Cerebellar nuclear complex (tissue), 1 donor: ENCODE data around the gene CTNND2.
A peak's percentile ranks its signal among the peaks of the same experiment; 100 is the strongest.
"Not testable (repeated sequence)": the region's sequence is repeated elsewhere in the genome, so short reads cannot be mapped to it uniquely, and the experiment has no call there.

Source experiments
- DNase-seq, 2 experiments: peaks; one replicate each; lab custom pipeline; 2025; lab: John Stamatoyannopoulos, UW

Gene CTNND2

DNA sequence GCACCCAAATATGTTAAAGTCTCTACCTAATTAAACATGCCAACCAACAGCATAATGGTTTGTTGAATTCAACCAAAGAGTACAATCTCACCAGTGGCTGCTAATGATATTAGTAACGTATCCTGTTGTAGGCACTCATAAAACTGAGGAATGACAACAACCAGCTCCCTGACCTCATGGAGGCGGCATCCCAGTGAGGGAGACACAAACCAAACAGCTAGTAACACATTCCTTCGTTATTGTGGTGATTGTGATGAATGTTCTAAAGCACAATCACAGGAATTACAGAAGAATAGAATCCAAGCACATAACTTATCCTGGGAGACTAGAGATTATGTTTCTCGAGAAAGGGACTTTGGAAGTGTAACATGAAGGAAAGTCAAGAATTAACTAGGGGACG is 224.6 kb downstream of the CTNND2 start:
- DNase-seq = no peak

DNA sequence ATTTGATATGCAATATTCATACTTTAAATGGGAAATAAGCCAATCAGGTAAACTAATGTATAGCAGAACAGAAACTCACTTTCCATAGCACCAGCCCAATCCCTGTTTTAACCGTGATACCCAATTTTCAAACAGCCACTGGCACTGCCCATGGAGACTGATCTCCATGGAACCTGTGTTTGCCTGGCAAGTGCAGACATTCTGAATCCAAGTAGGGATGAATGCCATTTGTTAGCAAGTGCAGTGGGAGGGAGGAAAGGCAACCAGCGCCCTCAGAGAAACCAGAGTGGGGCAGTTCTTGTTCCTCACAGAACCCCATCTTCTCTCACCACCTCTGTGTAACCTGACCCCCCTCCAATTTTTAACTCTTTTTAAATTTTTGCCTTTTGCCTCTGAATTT is 229.1 kb downstream of the CTNND2 start:
- no peak for DNase-seq

DNA sequence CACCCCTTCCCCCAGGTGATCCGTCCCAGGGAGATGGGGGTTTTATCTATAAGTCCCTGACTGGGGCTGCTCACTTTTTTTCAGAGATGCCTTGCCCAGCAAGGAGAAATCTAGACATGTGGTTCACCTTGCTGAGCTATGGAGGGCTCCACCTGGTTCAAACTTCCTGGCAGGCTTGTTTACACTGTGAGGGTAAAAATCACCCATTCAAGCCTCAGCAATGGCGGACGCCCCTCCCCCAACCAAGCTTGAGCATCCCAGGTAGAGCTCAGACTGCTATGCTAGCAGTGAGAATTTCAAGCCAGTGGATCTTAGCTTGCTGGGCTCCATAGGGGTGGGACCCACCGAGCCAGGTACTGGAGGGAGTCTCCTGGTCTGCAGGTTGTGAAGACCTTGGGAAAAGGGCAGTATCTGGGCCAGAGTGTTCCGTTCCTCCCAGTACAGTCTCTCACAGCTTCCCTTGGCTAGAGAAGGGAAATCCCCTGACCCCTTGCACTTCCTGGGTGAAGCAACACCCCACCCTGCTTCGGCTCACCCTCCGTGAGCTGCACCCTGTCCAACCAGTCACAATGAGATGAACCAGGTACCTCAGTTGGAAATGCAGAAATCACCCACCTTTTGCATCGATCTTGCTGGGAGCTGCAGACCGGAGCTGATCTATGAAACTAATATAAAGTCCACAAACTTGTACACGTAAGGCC is 231.7 kb downstream of the CTNND2 start:
- DNase-seq = no peak

DNA sequence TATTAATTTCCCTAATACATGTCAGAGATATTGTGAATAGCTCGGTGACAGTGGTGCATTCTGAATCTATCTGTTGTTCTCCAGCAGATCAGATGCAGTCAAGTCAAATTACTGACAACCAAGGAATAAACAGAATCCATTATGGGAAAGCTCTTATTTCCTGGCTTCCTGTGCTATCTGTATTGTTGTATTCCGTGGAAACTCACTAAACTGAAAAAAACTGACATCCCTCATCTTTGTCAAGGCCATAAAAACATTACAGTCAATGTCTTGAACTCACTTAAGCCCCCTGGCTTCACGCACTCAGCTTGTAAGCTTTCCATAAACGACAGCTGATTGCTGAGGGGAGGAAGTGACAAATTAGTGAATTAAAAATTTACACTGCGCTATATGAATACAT is 245.9 kb downstream of the CTNND2 start:
- no peak for DNase-seq

DNA sequence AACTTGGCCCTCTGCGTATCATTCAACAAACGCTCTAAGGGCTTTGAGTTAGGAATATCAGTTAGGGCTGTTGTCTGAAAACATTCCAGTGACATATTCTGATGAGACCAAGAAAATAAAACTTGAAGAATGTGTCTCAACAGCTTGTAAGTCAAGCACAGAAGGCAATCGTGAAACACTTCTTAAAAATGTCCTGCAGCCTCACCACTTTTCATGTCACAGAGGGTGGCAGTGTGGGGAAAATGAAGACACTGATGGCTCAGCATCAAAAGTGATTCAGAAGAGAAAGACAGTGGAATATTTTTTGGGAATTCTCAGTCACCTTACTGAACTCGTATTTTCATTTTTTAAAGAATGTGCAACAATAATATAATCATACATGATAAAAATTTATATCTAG is 247.3 kb downstream of the CTNND2 start:
- DNase-seq = no peak

DNA sequence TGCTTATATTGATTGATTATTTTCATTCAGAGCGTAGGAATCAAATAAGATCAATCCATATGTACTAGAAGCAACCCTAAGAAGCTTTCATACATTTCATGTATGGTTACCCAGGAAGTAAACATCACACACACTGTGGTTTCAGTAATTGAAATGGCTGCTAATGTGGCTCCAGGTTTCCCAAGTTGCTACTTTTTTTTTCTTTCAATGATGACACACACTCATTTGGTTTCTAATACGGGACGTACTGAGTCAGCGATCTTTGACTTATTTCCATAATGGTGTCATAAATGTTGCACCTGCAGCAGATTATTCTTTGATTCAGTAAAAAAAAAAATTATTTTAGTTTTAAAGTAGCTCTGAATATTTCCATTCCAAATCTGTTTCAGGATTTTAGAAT is 248.6 kb downstream of the CTNND2 start:
- DNase-seq = no peak

DNA sequence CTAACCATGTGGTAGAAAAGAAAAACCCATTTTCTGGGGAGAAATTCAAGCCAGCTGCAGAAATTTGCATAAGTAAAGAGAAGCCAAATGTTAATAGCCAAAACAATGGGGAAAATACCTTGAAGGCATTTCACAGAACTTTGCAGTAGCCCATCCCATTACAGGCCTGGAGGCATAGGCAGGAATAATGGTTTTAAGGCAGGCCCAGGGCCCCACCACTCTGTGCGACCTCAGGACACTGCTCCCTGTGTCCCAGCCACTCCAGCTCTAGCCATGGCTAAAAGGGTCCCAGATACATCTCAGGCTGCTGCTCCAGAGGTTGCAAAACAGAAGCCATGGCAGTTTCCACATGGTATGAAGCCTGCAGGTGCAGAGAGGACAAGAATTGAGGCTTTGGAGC is 253.3 kb downstream of the CTNND2 start:
- DNase-seq = no peak

DNA sequence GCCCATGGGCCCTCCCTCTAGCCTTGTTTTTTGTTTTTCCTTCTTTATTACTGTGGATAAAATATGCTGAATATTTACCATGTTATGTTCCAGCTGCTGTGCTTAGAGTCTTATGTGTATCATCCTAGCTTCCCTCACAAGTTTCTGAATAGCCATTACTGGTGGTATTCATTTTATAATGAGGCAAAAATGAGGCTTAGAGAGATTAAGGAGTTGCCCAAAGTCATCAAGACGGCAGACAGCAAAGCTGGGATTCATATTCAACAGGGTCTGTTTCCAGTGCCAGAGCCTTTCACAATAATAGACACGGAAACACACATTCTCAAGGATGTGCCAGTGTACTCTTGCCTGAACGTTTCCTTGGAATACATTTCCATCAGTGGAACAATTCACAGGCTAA is 258.1 kb downstream of the CTNND2 start:
- no peak for DNase-seq

DNA sequence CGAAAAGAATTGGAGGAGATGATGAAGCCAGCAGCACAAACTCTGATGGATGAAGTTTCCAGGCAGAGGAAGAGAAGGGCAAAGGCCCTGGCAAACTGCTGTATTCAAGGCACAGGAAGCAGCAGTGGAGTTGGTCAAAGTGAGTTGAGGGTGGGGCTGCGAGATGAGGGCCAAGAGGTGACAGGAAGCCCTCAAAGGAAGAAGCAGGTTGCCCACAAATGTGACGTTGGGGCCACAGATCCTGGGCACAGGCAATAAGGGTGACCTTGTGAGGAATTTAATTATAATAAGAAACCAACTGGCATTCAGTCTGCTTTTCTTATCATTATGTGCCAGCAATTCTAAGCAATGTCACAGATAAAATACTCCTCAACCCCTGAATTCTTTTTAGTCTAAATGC is 261.8 kb downstream of the CTNND2 start:
- DNase-seq = no peak

DNA sequence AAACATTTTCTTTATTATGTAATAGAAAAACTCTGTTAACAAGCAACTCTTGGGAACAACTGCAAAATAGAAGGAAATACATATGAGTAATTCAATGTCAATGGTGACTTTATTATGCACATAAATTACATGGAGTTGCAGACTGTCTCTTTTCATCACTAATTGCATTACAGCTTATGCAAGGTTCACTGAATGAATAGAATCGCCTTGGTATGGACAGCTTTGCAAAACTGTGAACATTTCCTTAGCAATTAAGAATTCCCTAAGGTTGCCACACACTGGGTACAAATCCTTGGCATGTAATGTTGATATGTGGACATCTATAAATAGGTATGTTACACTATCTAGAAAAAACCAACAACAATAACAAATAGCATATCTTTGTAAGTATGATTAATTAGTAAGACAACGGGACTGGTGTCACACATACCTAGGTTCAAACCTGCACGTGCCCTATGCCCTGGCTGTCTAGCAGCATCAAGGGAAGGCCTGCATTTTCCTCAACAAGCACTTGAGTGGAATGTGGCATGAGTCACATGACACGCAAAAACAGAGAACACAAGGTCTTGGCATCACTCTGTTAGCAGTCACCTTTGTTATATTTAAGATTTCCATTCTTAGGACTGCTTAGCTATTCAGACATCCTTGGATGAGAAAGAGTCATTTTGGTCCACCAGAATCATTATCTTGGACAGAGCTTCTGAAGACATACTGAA is 263.9 kb downstream of the CTNND2 start:
- DNase-seq = no peak

DNA sequence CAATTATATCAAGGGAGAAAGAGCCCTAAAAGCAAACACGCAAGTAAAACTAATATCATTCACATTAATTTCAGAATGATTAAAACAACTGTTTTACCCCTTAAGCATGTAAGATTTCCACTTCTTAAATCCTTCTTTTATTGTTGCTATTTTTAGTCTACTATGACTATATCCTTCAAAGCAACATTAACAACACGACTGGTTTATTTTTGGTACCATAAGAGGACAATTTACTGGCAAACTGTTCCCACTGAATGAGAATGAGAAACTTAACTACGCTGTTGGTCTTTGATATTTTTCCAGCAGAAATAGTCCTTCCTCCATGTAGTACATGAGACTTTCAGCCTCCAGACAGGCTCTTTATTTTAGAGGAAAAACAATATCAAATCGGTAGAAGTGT is 281.5 kb downstream of the CTNND2 start:
- DNase-seq = no peak

DNA sequence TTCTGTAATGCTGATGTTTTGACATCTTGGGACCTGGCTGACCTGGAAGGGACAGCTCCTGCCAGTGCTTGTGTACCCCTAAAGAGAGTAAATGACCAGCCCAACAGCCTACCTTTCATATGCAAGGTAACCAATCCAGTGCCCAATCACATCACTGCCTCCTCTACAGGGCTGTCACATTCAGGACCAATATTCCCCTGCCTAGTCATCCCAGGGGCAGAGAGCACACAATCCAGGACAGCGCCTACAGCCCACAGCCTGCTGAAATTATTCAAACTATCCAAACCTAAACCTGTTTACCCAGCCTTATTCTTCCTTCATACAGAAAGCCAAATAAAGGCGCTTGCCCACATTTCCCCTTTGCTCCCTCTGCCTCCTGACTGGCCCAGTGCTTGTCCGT is 284.1 kb downstream of the CTNND2 start:
- no peak for DNase-seq

DNA sequence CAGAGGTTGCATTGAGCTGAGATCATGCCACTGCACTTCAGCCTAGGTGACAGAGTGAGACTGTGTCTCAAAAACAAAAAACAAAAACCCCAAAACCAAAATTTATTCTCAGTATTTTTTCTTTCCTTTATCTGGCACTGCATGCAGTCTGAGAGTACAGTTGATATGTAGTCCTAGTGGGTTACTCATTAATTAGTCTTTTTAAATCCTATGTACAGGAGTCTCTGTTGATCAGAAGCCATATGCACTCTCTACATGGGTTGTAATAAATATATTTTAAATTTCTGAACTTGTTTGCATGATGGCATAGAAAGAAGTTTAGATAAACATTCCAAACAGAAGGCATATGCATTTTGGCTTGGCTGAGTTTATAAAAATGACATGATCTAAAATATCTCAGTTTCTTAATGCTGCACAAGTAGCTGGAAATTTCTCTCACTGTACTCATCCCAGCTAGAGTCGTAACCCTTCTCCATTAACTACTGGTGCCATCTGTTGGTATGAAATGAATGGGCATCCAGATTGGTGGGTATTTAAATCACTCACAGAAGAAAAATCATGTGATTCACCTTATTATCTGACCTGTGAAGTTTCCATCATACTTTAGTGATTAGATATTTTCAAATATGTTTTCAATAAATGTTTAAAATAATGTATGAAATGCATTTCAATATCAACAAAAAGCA is 284.8 kb downstream of the CTNND2 start:
- DNase-seq = peak in 1 of 2 experiments; percentile 25

DNA sequence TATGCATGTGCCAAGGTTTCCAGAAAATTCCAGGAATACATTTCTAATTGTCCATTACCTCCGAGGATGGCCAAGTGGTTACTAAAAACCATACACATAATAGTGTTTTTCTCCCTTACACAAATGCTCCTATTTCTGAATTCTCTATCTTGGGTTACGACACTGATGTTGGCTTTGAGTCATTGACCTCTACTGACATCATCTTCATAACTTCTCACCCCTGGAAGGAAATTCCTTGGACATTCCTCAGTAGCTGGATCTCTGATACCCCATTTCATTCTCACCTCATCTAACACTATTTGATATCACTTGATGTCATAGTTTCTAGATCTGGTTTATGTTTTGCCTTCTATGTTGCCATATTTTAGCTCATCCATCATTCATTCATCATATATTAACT is 287.2 kb downstream of the CTNND2 start:
- no peak for DNase-seq

DNA sequence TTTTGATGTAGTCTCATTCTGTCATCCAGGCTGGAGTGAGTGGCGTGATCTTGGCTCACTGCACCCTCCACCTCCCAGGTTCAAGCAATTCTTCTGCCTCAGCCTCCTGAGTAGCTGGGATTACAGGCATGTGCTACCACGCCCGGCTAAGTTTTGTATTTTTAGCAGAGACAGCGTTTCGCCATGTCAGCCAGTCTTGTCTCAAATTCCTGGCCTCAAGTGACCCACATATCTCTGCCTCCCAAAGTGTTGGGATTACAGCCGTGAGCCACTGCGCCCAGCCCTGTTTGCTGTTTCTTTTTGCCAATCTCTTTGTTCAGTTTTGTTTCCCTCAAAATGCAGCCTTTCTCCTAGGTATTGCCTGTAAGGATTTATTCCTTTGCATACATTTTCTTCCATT is 287.6 kb downstream of the CTNND2 start:
- DNase-seq = not testable (repeated sequence)

DNA sequence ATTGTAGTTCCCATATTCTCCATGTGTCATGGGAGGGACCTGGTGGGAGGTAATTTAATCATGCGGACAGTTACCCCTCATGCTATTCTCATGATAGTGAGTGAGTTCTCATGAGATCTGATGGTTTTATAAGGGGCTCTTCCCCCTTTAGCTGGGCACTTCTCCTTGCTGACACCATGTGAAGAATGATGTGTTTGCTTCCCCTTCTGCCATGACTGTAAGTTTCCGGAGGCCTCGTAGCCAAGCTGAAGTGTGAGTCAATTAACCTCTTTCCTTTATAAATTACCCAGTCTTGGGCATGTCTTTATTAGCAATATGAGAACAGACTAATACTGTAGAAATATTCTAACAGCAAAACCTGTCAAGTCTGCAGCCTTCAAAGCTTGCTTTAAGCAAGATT is 293.2 kb downstream of the CTNND2 start:
- no peak for DNase-seq

DNA sequence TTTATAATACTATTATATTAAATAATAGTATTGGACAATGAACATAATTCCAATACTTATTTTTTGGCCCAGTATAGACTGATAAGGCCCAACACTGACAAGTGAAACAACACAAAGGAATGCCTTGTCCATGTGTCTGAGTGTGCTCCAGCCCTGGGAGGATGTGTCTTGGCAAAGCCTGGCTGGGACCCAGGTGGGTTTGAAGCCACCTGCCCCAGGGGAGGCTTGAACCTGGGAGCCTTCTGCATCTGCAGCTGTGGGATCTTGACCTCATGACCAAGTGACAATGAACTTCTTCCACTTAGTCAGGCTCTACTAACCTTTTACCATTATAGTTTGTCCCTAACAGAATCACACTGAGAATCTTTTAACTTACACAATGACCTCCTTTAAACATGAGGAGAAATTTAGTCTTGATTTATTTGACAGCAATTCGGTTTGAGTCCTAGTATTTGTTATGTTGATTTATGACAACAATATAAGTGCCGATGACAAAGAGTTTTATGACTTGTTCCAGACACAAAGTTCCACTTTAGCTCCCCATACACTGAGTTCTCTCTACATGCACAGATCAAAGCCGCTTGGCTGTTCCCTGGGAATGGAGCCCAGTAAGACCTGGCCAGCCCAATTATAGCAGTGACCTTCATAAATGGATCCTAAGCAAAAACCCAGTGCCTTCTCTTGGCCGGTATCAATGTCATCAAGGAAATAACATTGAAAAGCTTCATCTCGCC is 294.5 kb downstream of the CTNND2 start:
- DNase-seq = no peak

DNA sequence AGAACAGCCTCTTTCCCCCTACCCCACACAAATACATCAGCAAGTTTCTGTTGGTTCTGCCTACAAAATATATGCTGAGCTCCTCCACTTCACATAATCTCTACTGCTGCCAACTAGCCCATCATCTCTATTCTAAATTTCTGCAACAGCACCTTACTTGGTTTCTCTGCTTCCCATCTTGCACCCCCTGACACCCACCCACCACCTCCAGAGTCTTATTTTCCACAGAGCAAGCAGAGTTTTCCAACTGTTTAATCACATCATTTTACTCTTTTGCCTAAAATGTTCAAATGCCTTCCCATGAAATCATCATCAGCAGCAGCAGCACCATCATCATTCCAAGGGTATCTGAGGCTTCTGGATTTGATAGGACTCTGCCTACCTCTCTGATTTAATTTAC is 295.7 kb downstream of the CTNND2 start:
- DNase-seq = no peak

DNA sequence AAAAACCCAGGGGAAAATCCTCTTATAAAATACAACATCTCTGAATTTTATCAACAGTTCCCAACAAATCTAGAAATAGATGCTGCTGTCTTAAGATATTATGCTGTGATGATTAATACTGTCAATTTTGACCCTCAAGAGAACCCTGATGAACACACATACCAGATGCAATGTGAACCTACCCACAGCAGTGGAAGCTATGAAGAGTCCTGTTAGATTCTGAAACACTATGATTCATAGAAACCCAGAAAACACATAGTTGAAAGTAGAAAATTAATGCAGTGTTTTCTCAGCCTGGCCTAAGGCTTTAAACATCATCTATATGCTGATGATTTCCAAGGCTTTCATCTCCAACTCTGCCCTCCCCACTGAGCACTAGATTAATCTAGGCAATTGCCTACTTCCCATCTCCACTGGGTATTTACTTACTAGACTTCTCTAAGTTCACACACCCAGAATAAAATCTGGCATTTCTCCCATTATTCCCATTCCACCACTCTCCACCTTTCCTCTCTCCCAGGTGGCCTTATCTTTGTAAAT is 296.2 kb downstream of the CTNND2 start:
- DNase-seq = no peak

DNA sequence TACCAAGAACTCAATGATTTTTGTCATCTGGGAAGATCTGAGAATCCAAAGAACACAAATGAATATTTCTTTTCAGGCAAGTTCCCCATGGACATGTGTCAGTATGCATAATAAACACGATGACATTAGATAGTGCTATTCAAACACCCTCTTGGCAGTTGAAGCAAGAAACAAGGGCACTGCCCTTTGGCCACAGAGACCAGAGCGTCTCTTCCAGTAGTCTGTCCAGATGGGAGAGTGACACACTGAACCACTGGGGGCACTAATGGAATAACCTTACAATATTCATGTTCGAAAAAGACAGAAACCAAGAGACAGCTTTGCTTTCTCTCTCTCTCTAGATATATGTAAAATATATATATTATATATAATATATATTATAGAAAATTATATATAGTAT is 301.9 kb downstream of the CTNND2 start:
- DNase-seq = no peak

DNA sequence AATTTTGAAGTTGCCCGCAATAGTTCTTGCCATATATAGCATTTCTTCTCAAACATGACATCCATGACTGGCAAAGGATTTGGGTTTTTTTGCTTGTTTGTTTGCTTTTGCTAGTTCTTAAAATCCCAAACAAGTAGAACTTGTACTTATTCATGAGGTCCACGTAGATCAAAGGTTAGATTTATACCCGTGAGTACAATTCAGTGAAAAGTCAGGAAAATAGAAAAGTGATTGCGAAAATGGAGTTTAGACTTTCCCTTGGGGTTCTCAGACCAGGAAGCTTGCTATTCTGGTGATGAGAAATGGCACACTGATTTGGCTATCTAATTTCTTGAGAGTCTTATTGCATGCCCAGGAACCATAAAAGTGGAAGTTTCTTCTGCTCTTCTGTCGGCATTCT is 304.7 kb downstream of the CTNND2 start:
- DNase-seq = no peak

DNA sequence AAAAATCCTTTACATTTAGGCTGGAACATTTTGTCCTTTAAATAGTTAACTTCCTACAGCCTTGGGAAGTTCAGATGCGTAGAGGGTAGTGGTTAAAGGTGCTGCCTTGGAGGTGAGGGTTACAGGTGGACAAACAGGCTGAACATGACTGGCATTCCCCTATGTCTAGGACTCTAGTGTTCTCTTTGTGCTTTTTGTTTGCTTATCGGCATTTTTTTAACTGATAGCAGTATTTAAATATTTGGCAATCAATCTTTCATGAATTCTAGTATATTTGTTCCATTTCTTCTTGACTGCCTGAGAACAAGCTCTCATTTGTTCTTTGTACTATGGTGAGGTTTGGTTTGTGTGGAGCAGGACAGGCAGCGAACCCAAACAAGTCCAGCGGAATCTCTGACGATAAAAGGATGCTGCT is 307.6 kb downstream of the CTNND2 start:
- no peak for DNase-seq
